ENCODE measurements around the gene EBF3.

Gene EBF3

GRCh38 chr10:129978322-129978721, 14.2 kb upstream of the EBF3 start:
- TF ChIP-seq, protein P1, sequence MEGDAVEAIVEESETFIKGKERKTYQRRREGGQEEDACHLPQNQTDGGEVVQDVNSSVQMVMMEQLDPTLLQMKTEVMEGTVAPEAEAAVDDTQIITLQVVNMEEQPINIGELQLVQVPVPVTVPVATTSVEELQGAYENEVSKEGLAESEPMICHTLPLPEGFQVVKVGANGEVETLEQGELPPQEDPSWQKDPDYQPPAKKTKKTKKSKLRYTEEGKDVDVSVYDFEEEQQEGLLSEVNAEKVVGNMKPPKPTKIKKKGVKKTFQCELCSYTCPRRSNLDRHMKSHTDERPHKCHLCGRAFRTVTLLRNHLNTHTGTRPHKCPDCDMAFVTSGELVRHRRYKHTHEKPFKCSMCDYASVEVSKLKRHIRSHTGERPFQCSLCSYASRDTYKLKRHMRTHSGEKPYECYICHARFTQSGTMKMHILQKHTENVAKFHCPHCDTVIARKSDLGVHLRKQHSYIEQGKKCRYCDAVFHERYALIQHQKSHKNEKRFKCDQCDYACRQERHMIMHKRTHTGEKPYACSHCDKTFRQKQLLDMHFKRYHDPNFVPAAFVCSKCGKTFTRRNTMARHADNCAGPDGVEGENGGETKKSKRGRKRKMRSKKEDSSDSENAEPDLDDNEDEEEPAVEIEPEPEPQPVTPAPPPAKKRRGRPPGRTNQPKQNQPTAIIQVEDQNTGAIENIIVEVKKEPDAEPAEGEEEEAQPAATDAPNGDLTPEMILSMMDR (conservative IDR thresholded peaks at IDR 0.05): no peak
- no peak overlapping the region for H3K27ac ChIP-seq

DNA sequence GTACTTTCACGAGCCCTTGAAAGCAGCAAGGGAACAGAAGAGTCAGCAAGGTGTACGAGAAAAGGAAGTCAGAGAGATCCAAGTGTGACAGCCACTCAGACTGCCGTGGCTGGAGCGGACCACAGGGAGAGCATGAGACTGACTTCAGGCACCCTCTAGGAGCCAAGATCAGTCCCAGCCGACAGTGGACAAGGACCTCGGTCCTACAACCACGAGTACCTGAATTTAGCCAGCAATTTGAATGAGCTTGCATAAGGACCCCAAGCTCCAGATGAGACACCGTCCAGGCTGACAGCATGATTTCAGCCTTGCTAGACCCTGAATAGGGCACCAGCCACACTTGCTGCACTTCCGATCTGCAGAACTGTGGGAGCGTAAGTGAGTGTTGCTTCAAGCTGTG, 13.7 kb upstream of the EBF3 start:
- TF ChIP-seq, protein P1 (conservative IDR thresholded peaks at IDR 0.05): no peak
- H3K27ac ChIP-seq: no peak overlapping the region

- H3K27ac ChIP-seq: no peak overlapping the region
- TF ChIP-seq, protein P1 (conservative IDR thresholded peaks at IDR 0.05): no peak
These were observed 9.6 kb upstream of the EBF3 start for GRCh38 chr10:129973674-129974059.

GRCh38 chr10:129972966-129973673, 9.0 kb upstream of the EBF3 start:
- no peak overlapping the region for H3K27ac ChIP-seq
- TF ChIP-seq, protein P1 (conservative IDR thresholded peaks at IDR 0.05): no peak

DNA sequence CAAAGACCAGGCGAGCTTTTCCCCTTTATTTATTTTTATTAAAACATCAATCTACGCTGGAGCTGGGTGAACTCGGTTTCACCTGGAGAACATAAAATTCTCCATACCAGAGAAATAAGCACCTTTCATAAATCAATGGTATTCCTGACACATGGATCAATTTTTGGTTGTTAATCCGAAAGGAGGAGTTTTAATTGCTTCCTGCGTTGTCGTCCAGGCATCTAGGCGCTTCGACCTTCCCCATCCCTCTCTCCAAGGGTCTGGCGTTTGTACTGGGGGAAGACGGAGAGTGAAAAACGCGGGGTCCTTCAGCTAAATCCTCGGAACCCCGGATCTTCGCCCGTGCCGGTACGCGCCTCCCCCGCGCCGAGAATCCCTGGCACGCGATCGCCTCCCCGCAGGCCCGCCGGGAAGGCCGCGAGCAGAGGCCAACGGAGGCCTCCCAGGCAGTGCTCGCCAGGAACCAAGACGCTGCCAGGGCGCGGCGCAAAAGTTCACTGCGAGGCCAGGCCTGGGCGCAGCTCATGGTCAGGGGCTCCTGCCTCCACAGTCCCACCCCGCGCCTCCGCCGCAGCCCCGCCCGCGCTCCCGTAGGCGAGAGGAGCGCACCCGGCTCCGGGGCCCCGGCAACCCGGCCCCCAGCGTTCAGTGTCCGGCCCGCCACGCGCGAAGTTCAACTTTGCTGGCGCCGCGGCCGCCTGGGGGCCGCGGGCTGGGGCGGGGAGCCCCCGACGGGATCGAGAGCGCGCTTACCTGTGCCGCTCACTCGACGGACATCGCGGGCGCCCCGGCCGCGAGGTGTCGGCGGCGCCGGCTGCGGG, 8.3 kb upstream of the EBF3 start:
- TF ChIP-seq, protein P1 (conservative IDR thresholded peaks at IDR 0.05): no peak

GRCh38 chr10:129971381-129972144, 7.5 kb upstream of the EBF3 start:
- H3K27ac ChIP-seq: no peak overlapping the region
- TF ChIP-seq, protein P1 (conservative IDR thresholded peaks at IDR 0.05): peak; percentile 89

More for the DNA sequence above, 8.3 kb upstream of the EBF3 start:
- H3K27ac ChIP-seq: no peak overlapping the region
